Vagina (tissue), 2 donors: ENCODE results near the gene DENND1A. TPM values are rescaled to one million over a fixed set of nuclear protein-coding genes. Genes with fewer than 3 reads are reported as not detected.

ENCODE experiments used
- DNase-seq, 2 donors: peaks; one replicate each; pipeline ENCODE4 v3.0.0-alpha.2; 2017; ENCODE audit errors: extremely low spot score in 2 of 2
- H3K27ac ChIP-seq: fragments of 200-600 bp; sonication (generic); one replicate; pipeline ENCODE4 v1.5.1; 2019
- H3K27me3 ChIP-seq: fragments of 200-600 bp; sonication (generic); one replicate; pipeline ENCODE4 v1.5.1; 2019
- H3K36me3 ChIP-seq, 2 donors: fragments of 200-600 bp; sonication (generic); one replicate each; pipeline ENCODE4 v1.5.1; 2017 to 2019
- H3K4me1 ChIP-seq: fragments of 200-600 bp; sonication (generic); one replicate; pipeline ENCODE4 v1.5.1; 2019
- H3K4me3 ChIP-seq, 2 donors: fragments of 200-600 bp; sonication (generic); 1 replicate in 1 of 2; 2 replicates in 1 of 2; pipeline ENCODE4 v1.5.1; 2016 to 2019
- H3K9me3 ChIP-seq: fragments of 200-600 bp; sonication (generic); one replicate; pipeline ENCODE4 v1.5.1; 2019
- CTCF ChIP-seq, 3 experiments: fragments of 450-650 bp in 2 of 3; fragments of 200-600 bp in 1 of 3; sonication (generic) in 1 of 3; IDR thresholded peaks; one replicate each; pipeline ENCODE4 v1.5.1; 2017 to 2019; ENCODE audit warnings: antibody characterized with exemption in 3 of 3, mild to moderate bottlenecking in 2 of 3, moderate library complexity in 2 of 3
- POLR2A ChIP-seq, 2 donors: fragments of 450-650 bp; IDR thresholded peaks; one replicate each; pipeline ENCODE4 v1.6.1; 2017; ENCODE audit warnings: antibody characterized with exemption in 2 of 2, mild to moderate bottlenecking in 2 of 2, moderate library complexity in 2 of 2
- POLR2AphosphoS5 ChIP-seq, 2 donors: sonication (generic); formaldehyde crosslinking; IDR thresholded peaks; one replicate each; pipeline ENCODE4 v1.9.0; 2017; ENCODE audit warnings: antibody characterized with exemption in 2 of 2, mild to moderate bottlenecking in 2 of 2, low read depth in 1 of 2; ENCODE audit not compliant: insufficient read depth in 1 of 2
- intact Hi-C: fragments of 100-400 bp; cut with DNase I; formaldehyde crosslinking; loops from one replicate; pipeline ENCODE4 v1.15.1; 2023
- total RNA-seq: library from RNA; depleted of rRNA; stranded (reverse); fragments of >200 nt; gene quantifications from one replicate; pipeline ENCODE4 v1.2.3, GENCODE V29; 2016

Gene DENND1A
- total RNA-seq, 1 donor from 2014 or later: 20.4 TPM

DNA sequence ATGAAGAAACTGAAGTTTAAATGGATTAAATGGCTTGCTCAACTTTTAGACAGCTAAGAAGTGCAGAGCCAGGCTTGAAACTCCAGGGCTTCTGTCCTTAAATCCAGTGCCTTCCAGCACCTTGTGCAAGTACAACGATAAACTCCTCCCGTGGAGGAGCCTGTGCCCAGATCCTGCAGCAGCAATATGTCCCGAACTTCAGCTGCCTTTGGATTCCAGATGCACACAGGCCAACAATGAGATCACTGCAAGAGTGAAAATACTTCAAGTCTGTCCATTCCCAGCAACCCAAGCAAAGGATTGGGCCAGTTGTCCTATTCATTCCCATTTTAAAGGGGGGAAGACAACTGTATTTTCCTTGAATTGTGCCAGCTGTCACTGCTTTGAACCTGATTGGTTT, 374.3 kb downstream of the DENND1A start:
- no peak for TF ChIP-seq CTCF (IDR thresholded peaks at IDR 0.05)
- TF ChIP-seq POLR2A (IDR thresholded peaks at IDR 0.05): no peak
- TF ChIP-seq POLR2AphosphoS5 (IDR thresholded peaks at IDR 0.05; ENCODE audit: insufficient read depth in 1 of 2, low read depth in 1 of 2): no peak
- Histone ChIP-seq H3K4me3 (no peak overlapping the region), H3K4me1 (no peaks in the 10 kb centered on the region), H3K9me3 (no peaks in the 10 kb centered on the region), H3K27me3 (no peaks in the 10 kb centered on the region), H3K36me3 (peaks cover 0 to 19% of the 10 kb centered on the region in 2 donors), H3K27ac (no peak overlapping the region)
- intact Hi-C loops: no loop called here
- no peak for DNase-seq

- DNase-seq: no peak
- no peak overlapping the region for H3K27ac ChIP-seq
- H3K4me3 ChIP-seq: no peak overlapping the region
- no peaks in the 10 kb centered on the region for H3K27me3 ChIP-seq
- peaks cover 0 to 19% of the 10 kb centered on the region in 2 donors for H3K36me3 ChIP-seq
- H3K9me3 ChIP-seq: no peaks in the 10 kb centered on the region
- intact Hi-C loops: no loop called here
- TF ChIP-seq CTCF (IDR thresholded peaks at IDR 0.05) (no peak), POLR2A (IDR thresholded peaks at IDR 0.05) (no peak), POLR2AphosphoS5 (IDR thresholded peaks at IDR 0.05; ENCODE audit: insufficient read depth in 1 of 2, low read depth in 1 of 2) (no peak)
- H3K4me1 ChIP-seq: no peaks in the 10 kb centered on the region
Measured at GRCh38 chr9:123552530-123552929, 377.4 kb downstream of the DENND1A start.

DNA sequence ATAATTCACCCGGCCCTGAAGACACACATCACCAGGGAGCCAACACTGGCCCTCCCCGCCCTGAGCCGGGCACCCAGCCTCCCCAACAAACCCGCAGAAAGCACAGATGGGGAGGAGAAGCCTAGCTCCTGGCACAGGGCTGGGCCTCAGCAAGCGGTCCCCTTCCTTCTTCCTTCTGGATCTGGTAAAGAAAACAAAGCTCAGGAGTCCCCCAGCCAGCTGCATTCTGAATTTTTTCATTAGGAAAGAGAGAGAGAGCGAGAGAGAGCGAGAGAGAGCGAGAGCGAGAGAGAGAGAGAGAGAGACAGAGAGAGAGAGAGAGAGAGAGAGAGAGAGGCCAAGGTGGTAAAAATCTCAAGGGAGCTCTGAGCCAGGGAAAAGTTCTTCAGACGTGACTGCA, 378.2 kb downstream of the DENND1A start:
- Histone ChIP-seq H3K36me3 (peaks cover 0 to 14% of the 10 kb centered on the region in 2 donors), H3K27ac (no peak overlapping the region), H3K9me3 (no peaks in the 10 kb centered on the region), H3K4me3 (no peak overlapping the region), H3K27me3 (no peaks in the 10 kb centered on the region), H3K4me1 (no peaks in the 10 kb centered on the region)
- TF ChIP-seq CTCF (IDR thresholded peaks at IDR 0.05): no peak
- TF ChIP-seq POLR2AphosphoS5 (IDR thresholded peaks at IDR 0.05; ENCODE audit: insufficient read depth in 1 of 2, low read depth in 1 of 2): no peak
- TF ChIP-seq POLR2A (IDR thresholded peaks at IDR 0.05): no peak
- no peak for DNase-seq
- intact Hi-C loops: no loop called here

DNA sequence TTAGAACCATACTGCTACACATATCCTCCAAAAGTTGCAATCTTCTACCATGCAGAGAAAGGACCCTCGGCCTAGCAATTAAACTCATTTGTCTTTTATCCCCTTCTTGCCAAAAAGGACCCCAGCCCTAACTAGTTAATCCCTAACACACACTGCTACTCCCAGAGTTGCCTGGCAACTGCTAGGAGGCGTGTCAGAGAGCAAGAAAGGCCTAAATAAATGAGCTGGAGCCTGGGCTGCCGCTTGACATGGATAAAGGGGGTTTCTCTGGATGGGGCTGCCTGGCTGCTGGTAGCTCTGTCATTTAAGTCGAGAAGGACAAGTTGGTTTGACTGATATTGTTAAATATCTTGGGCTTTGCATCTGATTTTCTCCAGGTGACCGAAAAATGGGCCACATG, 379.1 kb downstream of the DENND1A start:
- intact Hi-C loops: no loop called here
- TF ChIP-seq CTCF (IDR thresholded peaks at IDR 0.05) (no peak), POLR2AphosphoS5 (IDR thresholded peaks at IDR 0.05; ENCODE audit: insufficient read depth in 1 of 2, low read depth in 1 of 2) (no peak), POLR2A (IDR thresholded peaks at IDR 0.05) (no peak)
- DNase-seq: no peak
- H3K36me3 ChIP-seq: peaks cover 0 to 6% of the 10 kb centered on the region in 2 donors
- H3K9me3 ChIP-seq: no peaks in the 10 kb centered on the region
- no peak overlapping the region for H3K4me3 ChIP-seq
- H3K27ac ChIP-seq: no peak overlapping the region
- no peaks in the 10 kb centered on the region for H3K4me1 ChIP-seq
- H3K27me3 ChIP-seq: no peaks in the 10 kb centered on the region

- no peak overlapping the region for H3K27ac ChIP-seq
- no peaks in the 10 kb centered on the region for H3K27me3 ChIP-seq
- no peak for DNase-seq
- H3K4me1 ChIP-seq: no peaks in the 10 kb centered on the region
- TF ChIP-seq POLR2AphosphoS5 (IDR thresholded peaks at IDR 0.05; ENCODE audit: insufficient read depth in 1 of 2, low read depth in 1 of 2) (no peak), POLR2A (IDR thresholded peaks at IDR 0.05) (no peak), CTCF (IDR thresholded peaks at IDR 0.05) (no peak)
- intact Hi-C loops: no loop called here
- H3K9me3 ChIP-seq: no peaks in the 10 kb centered on the region
- H3K36me3 ChIP-seq: no peaks in the 10 kb centered on the region
- H3K4me3 ChIP-seq: no peak overlapping the region
Measured at GRCh38 chr9:123550012-123550411, 379.9 kb downstream of the DENND1A start.
